ENCODE measurements around the gene PLEKHA4.
"Not testable (repeated sequence)": the region's sequence is repeated elsewhere in the genome, so short reads cannot be mapped to it uniquely, and the experiment has no call there.

Gene PLEKHA4

GRCh38 chr19:48852292-48852691 is 16.1 kb downstream of the PLEKHA4 start:
- Histone ChIP-seq H3K27me3 (ENCODE audit: insufficient read depth, poor library complexity, severe bottlenecking) (no peaks in the 10 kb centered on the region), H3K27ac (replicated peaks) (no peak overlapping the region), H3K4me3 (replicated peaks; ENCODE audit: insufficient read depth, low read length) (no peak overlapping the region)
- DNase-seq (ENCODE audit: low read depth in 1 of 2, low spot score in 1 of 2), result no peak
- TF ChIP-seq POLR2AphosphoS5 (IDR thresholded peaks at IDR 0.05; ENCODE audit: low read depth), result no peak
- no peak for TF ChIP-seq CTCF (IDR thresholded peaks at IDR 0.05; ENCODE audit: insufficient read depth, low read length)
- no peak for TF ChIP-seq SPI1 (IDR thresholded peaks at IDR 0.05; ENCODE audit: borderline replicate concordance, low read depth)
- TF ChIP-seq, protein P1, sequence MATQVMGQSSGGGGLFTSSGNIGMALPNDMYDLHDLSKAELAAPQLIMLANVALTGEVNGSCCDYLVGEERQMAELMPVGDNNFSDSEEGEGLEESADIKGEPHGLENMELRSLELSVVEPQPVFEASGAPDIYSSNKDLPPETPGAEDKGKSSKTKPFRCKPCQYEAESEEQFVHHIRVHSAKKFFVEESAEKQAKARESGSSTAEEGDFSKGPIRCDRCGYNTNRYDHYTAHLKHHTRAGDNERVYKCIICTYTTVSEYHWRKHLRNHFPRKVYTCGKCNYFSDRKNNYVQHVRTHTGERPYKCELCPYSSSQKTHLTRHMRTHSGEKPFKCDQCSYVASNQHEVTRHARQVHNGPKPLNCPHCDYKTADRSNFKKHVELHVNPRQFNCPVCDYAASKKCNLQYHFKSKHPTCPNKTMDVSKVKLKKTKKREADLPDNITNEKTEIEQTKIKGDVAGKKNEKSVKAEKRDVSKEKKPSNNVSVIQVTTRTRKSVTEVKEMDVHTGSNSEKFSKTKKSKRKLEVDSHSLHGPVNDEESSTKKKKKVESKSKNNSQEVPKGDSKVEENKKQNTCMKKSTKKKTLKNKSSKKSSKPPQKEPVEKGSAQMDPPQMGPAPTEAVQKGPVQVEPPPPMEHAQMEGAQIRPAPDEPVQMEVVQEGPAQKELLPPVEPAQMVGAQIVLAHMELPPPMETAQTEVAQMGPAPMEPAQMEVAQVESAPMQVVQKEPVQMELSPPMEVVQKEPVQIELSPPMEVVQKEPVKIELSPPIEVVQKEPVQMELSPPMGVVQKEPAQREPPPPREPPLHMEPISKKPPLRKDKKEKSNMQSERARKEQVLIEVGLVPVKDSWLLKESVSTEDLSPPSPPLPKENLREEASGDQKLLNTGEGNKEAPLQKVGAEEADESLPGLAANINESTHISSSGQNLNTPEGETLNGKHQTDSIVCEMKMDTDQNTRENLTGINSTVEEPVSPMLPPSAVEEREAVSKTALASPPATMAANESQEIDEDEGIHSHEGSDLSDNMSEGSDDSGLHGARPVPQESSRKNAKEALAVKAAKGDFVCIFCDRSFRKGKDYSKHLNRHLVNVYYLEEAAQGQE (IDR thresholded peaks at IDR 0.05; ENCODE audit: insufficient replicate concordance, low read depth), result no peak
- TF ChIP-seq GABPA (IDR thresholded peaks at IDR 0.05; ENCODE audit: low read depth), result no peak

DNA sequence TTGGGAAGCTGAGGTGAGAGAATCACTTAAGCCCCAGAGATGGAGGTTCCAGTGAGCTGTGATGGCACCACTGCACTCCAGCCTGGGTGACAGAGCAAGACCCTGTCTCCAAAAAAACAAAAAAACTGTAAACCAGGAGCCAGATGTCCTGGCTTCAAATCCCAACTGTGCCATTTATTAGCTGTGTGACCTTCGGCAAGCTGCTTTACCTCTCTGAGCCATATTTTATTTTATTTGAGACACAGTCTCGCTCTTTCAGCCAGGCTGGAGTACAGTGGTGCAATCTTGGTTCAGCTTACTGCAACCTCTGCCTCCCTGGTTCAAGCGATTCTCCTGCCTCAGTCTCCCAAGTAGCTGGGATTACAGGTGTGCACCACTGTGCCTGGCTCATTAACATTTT is 21.8 kb downstream of the PLEKHA4 start:
- not testable (repeated sequence) for H3K27me3 ChIP-seq (ENCODE audit: insufficient read depth, poor library complexity, severe bottlenecking); H3K4me3 ChIP-seq (replicated peaks; ENCODE audit: insufficient read depth, low read length); DNase-seq (ENCODE audit: low read depth in 1 of 2, low spot score in 1 of 2); H3K27ac ChIP-seq (replicated peaks)

DNA sequence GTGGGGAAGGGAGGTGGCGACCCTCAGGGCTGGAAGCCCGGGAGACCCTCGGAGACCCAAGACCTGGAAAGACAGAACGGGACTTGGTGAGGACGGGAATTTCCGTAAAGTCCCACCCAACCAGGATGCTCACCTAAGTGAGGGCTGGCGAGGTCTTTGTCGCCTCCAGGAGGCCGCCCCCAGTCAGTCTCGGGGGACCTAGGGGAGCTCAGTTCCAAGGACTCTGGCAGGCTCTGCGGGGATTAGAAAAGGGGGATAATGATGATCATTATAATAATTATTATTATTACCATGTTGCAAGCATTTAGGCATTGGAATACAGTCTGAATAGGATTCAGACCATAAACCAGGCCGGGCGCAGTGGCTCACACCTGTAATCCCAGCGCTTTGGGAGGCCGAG is 23.0 kb downstream of the PLEKHA4 start:
- TF ChIP-seq CTCF (IDR thresholded peaks at IDR 0.05; ENCODE audit: insufficient read depth, low read length) (no peak), POLR2AphosphoS5 (IDR thresholded peaks at IDR 0.05; ENCODE audit: low read depth) (no peak), SPI1 (IDR thresholded peaks at IDR 0.05; ENCODE audit: borderline replicate concordance, low read depth) (no peak), GABPA (IDR thresholded peaks at IDR 0.05; ENCODE audit: low read depth) (no peak)
- TF ChIP-seq, protein P1 (IDR thresholded peaks at IDR 0.05; ENCODE audit: insufficient replicate concordance, low read depth), result no peak
- Histone ChIP-seq H3K27me3 (ENCODE audit: insufficient read depth, poor library complexity, severe bottlenecking) (no peaks in the 10 kb centered on the region), H3K4me3 (replicated peaks; ENCODE audit: insufficient read depth, low read length) (no peak overlapping the region), H3K27ac (replicated peaks) (no peak overlapping the region)
- no peak for DNase-seq (ENCODE audit: low read depth in 1 of 2, low spot score in 1 of 2)

GRCh38 chr19:48844472-48844871 is 23.9 kb downstream of the PLEKHA4 start:
- Histone ChIP-seq H3K27ac (replicated peaks) (no peak overlapping the region), H3K4me3 (replicated peaks; ENCODE audit: insufficient read depth, low read length) (no peak overlapping the region), H3K27me3 (ENCODE audit: insufficient read depth, poor library complexity, severe bottlenecking) (no peaks in the 10 kb centered on the region)
- TF ChIP-seq GABPA (IDR thresholded peaks at IDR 0.05; ENCODE audit: low read depth), result no peak
- no peak for TF ChIP-seq POLR2AphosphoS5 (IDR thresholded peaks at IDR 0.05; ENCODE audit: low read depth)
- TF ChIP-seq CTCF (IDR thresholded peaks at IDR 0.05; ENCODE audit: insufficient read depth, low read length), result no peak
- TF ChIP-seq SPI1 (IDR thresholded peaks at IDR 0.05; ENCODE audit: borderline replicate concordance, low read depth), result no peak
- TF ChIP-seq, protein P1 (IDR thresholded peaks at IDR 0.05; ENCODE audit: insufficient replicate concordance, low read depth), result no peak
- no peak for DNase-seq (ENCODE audit: low read depth in 1 of 2, low spot score in 1 of 2)

Measured in HL-60 (cell line).